K562 (cell line): Measurements from ENCODE around the gene ACTN4. TPM values are rescaled to one million over a fixed set of nuclear protein-coding genes. Genes with fewer than 3 reads are reported as not detected.

ENCODE experiments used
- ATAC-seq: fragments of 200-7000 bp; cut with Tn5 transposase; 3 replicates; pipeline ENCODE4 v1.9.1; 2020; ENCODE audit warnings: moderate library complexity
- BruUV-seq: library from RNA; stranded (reverse); fragments of 400-500 nt; replicated peaks from 2 replicates; lab custom pipeline; 2021; lab: Mats Ljungman, UMichigan
- CTCF ChIA-PET: fragments of 300-600 bp; formaldehyde crosslinking; extraction: SDS; loops from one replicate; lab custom pipeline; 2021; ENCODE audit warnings: low intra/inter-chr PET ratio; lab: Yijun Ruan, JAX
- POLR2A ChIA-PET: fragments of 300-600, 350-650 bp; sonication (Branson Sonifier 250); formaldehyde crosslinking; extraction: SDS; loops from one replicate; lab custom pipeline; 2021; ENCODE audit warnings: antibody characterized with exemption, inconsistent platforms; lab: Yijun Ruan, JAX
- DNase-seq, 4 experiments: peaks; one replicate each; pipeline versions ENCODE4 v3.0.0 to v3.0.0-alpha.2; 2011 to 2018; ENCODE audit warnings: low spot score in 3 of 4, mixed read lengths in 3 of 4; ENCODE audit errors: extremely low read depth in 1 of 4
- FAIRE-seq: peaks from 2 replicates; lab custom pipeline; 2011; peaks lifted over from hg19 to GRCh38; lab: Jason Lieb, UNC
- H2AFZ ChIP-seq: 2 replicates; pipeline ENCODE4 v1.6.0; 2011; ENCODE audit warnings: low read depth, low read length, control low read depth, inconsistent platforms
- H3K27ac ChIP-seq: fragments of 200-600 bp; 3 replicates; pipeline ENCODE4 v1.8.0; 2011; ENCODE audit warnings: low read depth, mild to moderate bottlenecking, control low read depth, inconsistent platforms, low read length, moderate library complexity, mixed read lengths; ENCODE audit errors: extremely low read depth
- H3K27me3 ChIP-seq, 2 experiments: fragments of 300-600 bp in 1 of 2; 2 replicates in 1 of 2; 3 replicates in 1 of 2; pipeline versions ENCODE4 v1.6.0 to v1.8.0; 2011; ENCODE audit warnings: inconsistent platforms in 2 of 2, low read length in 2 of 2, mild to moderate bottlenecking in 1 of 2, mixed read lengths in 1 of 2, moderate library complexity in 1 of 2; ENCODE audit not compliant: control insufficient read depth in 2 of 2, insufficient read depth in 2 of 2
- H3K36me3 ChIP-seq: fragments of 300-600 bp; 3 replicates; pipeline ENCODE4 v1.8.0; 2011; ENCODE audit warnings: mild to moderate bottlenecking, low read length, inconsistent platforms; ENCODE audit not compliant: control insufficient read depth, insufficient read depth
- H3K4me1 ChIP-seq, 2 experiments: fragments of 200-600 bp in 1 of 2; replicated peaks in 1 of 2; 2 replicates in 1 of 2; 3 replicates in 1 of 2; pipeline versions ENCODE4 v1.5.1 to v1.8.0; 2011; ENCODE audit warnings: inconsistent platforms in 2 of 2, low read length in 2 of 2, mild to moderate bottlenecking in 1 of 2, mixed read lengths in 1 of 2, moderate library complexity in 1 of 2; ENCODE audit not compliant: control insufficient read depth in 2 of 2, insufficient read depth in 2 of 2
- H3K4me2 ChIP-seq: 2 replicates; pipeline ENCODE4 v1.6.1; 2011; ENCODE audit warnings: low read length, control low read depth, inconsistent platforms, mixed read lengths; ENCODE audit not compliant: insufficient read depth
- H3K4me3 ChIP-seq: fragments of 200-600 bp; sonication (generic), shearing (Covaris generic); 2 replicates; pipeline ENCODE4 v1.5.1; 2016; ENCODE audit warnings: control low read depth, inconsistent platforms
- H3K79me2 ChIP-seq: fragments of 200-600 bp; 3 replicates; pipeline ENCODE4 v1.8.0; 2011; ENCODE audit warnings: low read length, inconsistent platforms; ENCODE audit not compliant: control insufficient read depth, insufficient read depth
- H3K9ac ChIP-seq, 2 experiments: 2 replicates each; pipeline versions ENCODE4 v1.6.0 to v1.6.1; 2011; ENCODE audit warnings: low read depth in 2 of 2, low read length in 2 of 2, control low read depth in 1 of 2, inconsistent platforms in 1 of 2, mild to moderate bottlenecking in 1 of 2, mixed read lengths in 1 of 2; ENCODE audit not compliant: insufficient read depth in 1 of 2
- H3K9me1 ChIP-seq: one replicate; pipeline ENCODE4 v1.6.0; 2011; ENCODE audit warnings: inconsistent platforms, mild to moderate bottlenecking, low read length, moderate library complexity; ENCODE audit not compliant: control insufficient read depth, insufficient read depth
- H3K9me3 ChIP-seq: replicated peaks from 2 replicates; pipeline ENCODE4 v1.5.1; 2011; ENCODE audit warnings: low read depth, low read length, inconsistent platforms; ENCODE audit not compliant: control insufficient read depth, insufficient read depth
- H4K20me1 ChIP-seq: replicated peaks from 2 replicates; pipeline ENCODE4 v1.6.1; 2011; ENCODE audit warnings: low read length, inconsistent platforms, mixed read lengths; ENCODE audit not compliant: control insufficient read depth, insufficient read depth
- BRCA1 ChIP-seq, 2 experiments: fragments of 450-650 bp in 1 of 2; sonication (generic) in 1 of 2; formaldehyde crosslinking in 1 of 2; IDR thresholded peaks; 2 replicates each; pipeline versions ENCODE4 v1.5.0 to v1.6.1; 2017 to 2020; ENCODE audit warnings: mild to moderate bottlenecking in 1 of 2, missing genetic modification reagents in 1 of 2
- CTCF ChIP-seq, 3 experiments: IDR thresholded peaks in 2 of 3; conservative IDR thresholded peaks in 1 of 3; 2 replicates each; pipeline ENCODE4 v1.5.1; 2011 to 2012; ENCODE audit warnings: low read length in 3 of 3, mild to moderate bottlenecking in 3 of 3, control low read depth in 2 of 3, improper control_type of control experiment in 1 of 3, inconsistent platforms in 1 of 3, low read depth in 1 of 3, mixed read lengths in 1 of 3, moderate library complexity in 1 of 3; ENCODE audit not compliant: insufficient read depth in 2 of 3
- MTF1 ChIP-seq: fragments of 250-450 bp; sonication (Bioruptor Pico); IDR thresholded peaks from 2 replicates; pipeline ENCODE4 v1.9.0; 2021; ENCODE audit warnings: moderate library complexity, mild to moderate bottlenecking, inconsistent platforms, borderline replicate concordance
- POLR2G ChIP-seq: fragments of 200-400 bp; formaldehyde crosslinking; IDR thresholded peaks from 2 replicates; pipeline ENCODE4 v1.6.1; 2017; ENCODE audit warnings: low read depth, mild to moderate bottlenecking, antibody characterized with exemption, low read length, moderate library complexity
- RAD21 ChIP-seq, 2 experiments: fragments of 250-450 bp in 1 of 2; fragments of 450-650 bp in 1 of 2; sonication (Bioruptor Pico) in 1 of 2; formaldehyde crosslinking in 1 of 2; IDR thresholded peaks in 1 of 2; conservative IDR thresholded peaks in 1 of 2; 2 replicates each; pipeline versions ENCODE4 v1.4.0 to v1.8.0; 2020 to 2022; ENCODE audit warnings: mild to moderate bottlenecking in 2 of 2, moderate library complexity in 1 of 2
- RBM22 ChIP-seq: fragments of 200-400 bp; formaldehyde crosslinking; IDR thresholded peaks from 2 replicates; pipeline ENCODE4 v1.6.1; 2018; ENCODE audit warnings: low read length, low read depth; ENCODE audit not compliant: poor library complexity, severe bottlenecking
- REST ChIP-seq, 2 experiments: fragments of 450-650 bp; formaldehyde crosslinking in 1 of 2; IDR thresholded peaks; 2 replicates each; pipeline versions ENCODE4 v1.4.0 to v1.6.1; 2014 to 2020; ENCODE audit warnings: mild to moderate bottlenecking in 2 of 2, borderline replicate concordance in 1 of 2, low read depth in 1 of 2
- WGBS: fragments of 100-300 bp; shearing (Covaris generic); methylation state at CpG from one replicate; pipeline ENCODE4 v1.1.6; 2016; ENCODE audit warnings: low coverage, mixed read lengths; ENCODE audit not compliant: insufficient coverage; ENCODE audit errors: missing lambda C conversion rate; 5-methylcytosine and 5-hydroxymethylcytosine counted together
- in situ Hi-C: fragments of 300-500 bp; cut with MboI; formaldehyde crosslinking; loops from 4 replicates; pipeline ENCODE4 v1.15.0; 2018; ENCODE audit warnings: inconsistent platforms, mixed read lengths
- intact Hi-C: fragments of 100-400 bp; cut with micrococcal nuclease; formaldehyde crosslinking; loops from 2 replicates; pipeline ENCODE4 v1.14.2; 2022
- polyA plus RNA-seq, 8 experiments: library from polyadenylated mRNA; depleted of rRNA in 4 of 8; stranded (reverse) in 5 of 8; unstranded in 3 of 8; fragments of >200 nt; fragmentation: Nextera tagmentation in 2 of 8; fragmentation: Illumina TruSeq in 1 of 8; extraction: Ambion mirVana in 2 of 8; extraction: Trizol in 1 of 8; gene quantifications; 2 replicates each; pipeline versions ENCODE4 v1.2.1 to v1.2.3, GENCODE V29; 2011 to 2014; ENCODE audit warnings: inconsistent platforms in 1 of 8, missing spikeins in 1 of 8
- total RNA-seq, 7 experiments: library from RNA; depleted of rRNA in 6 of 7; stranded (reverse); fragments of >200 nt in 6 of 7; fragmentation: Illumina TruSeq in 2 of 7; extraction: Trizol in 2 of 7; gene quantifications; 2 replicates each; pipeline versions ENCODE4 v1.2.1 to v1.2.3, GENCODE V29; 2011 to 2021; ENCODE audit warnings: low replicate concordance in 1 of 7

ACTN4 gene
- total and polyA plus RNA-seq, 9 of the 15 experiments (the other 6 are each of a cell fraction or from before 2014, with no cell fraction given), result 3.1 to 385 (median 125) TPM

GRCh38 chr19:38704488-38705026 lies 57.1 kb downstream of the ACTN4 start:
- DNase-seq (peak in 1 of 4 experiments; percentile 14), ATAC-seq (peak; percentile 59), FAIRE-seq (no peak)
- Histone ChIP-seq H2AFZ (no peak overlapping the region), H3K4me3 (no peak overlapping the region), H3K9me3 (no peaks in the 10 kb centered on the region), H3K4me2 (no peak overlapping the region), H3K4me1 (peaks cover 0 to 11% of the 10 kb centered on the region in 2 experiments; a peak in 1 of 5 replicates), H3K27me3 (no peaks in the 10 kb centered on the region), H3K9me1 (no peaks in the 10 kb centered on the region), H4K20me1 (peaks cover 8% of the 10 kb centered on the region), H3K79me2 (peaks cover 7% of the 10 kb centered on the region; the same call in 1 of the 3 replicates), H3K27ac (no peak overlapping the region), H3K36me3 (peaks cover 98% of the 10 kb centered on the region; the same call in 2 of the 3 replicates), H3K9ac (no peak overlapping the region)
- POLR2A ChIA-PET, result no interaction called here
- 89% methylated on average over 12 of the region's 13 CpGs for WGBS
- TF ChIP-seq BRCA1 (IDR thresholded peaks at IDR 0.05), result no peak
- TF ChIP-seq BRCA1 (CRISPR knock-in tag; IDR thresholded peaks at IDR 0.05), result no peak
- TF ChIP-seq POLR2G, result 0 out of 2 replicates have a peak, but pooled peaks have one; percentile 34
- TF ChIP-seq RAD21 (CRISPR knock-in tag; conservative IDR thresholded peaks at IDR 0.05 in 1 of 2, IDR thresholded peaks at IDR 0.05 in 1 of 2), result peak in 1 of 2 experiments; percentile 30; a peak in 1 of 4 replicates
- TF ChIP-seq RBM22, result peak; percentile 78
- TF ChIP-seq CTCF (IDR thresholded peaks at IDR 0.05 in 2 of 3, conservative IDR thresholded peaks at IDR 0.05 in 1 of 3; ENCODE audit: insufficient read depth in 2 of 3, low read depth in 1 of 3, low read length in 3 of 3), result peak; percentile 23 to 40 (median 31); a peak in 4 of 6 replicates
- no peak for TF ChIP-seq MTF1
- TF ChIP-seq REST (IDR thresholded peaks at IDR 0.05; ENCODE audit: borderline replicate concordance), result peak; percentile 44; the same call in 1 of the 2 replicates
- TF ChIP-seq REST (CRISPR knock-in tag; IDR thresholded peaks at IDR 0.05; ENCODE audit: low read depth), result no peak
- intact Hi-C loops, result no loop called here
- in situ Hi-C loops, result no loop called here
- CTCF ChIA-PET, result no interaction called here
- BruUV-seq, result no TSS peak
